HG02938 (cell line): ENCODE results near the gene TMEM158.

Experiments
- ATAC-seq: cut with Tn5 transposase; IDR thresholded peaks from one replicate; pipeline ENCODE4 v1.9.1; 2021; ENCODE audit warnings: mild to moderate bottlenecking, moderate library complexity; ENCODE audit not compliant: unreplicated experiment

The TMEM158 gene

GRCh38 chr3:45226206-45226915, at the start of gene TMEM158:
Gene TMEM158, minus strand, starts transcription at chr3:45226287. Its CDS starts 260 bp downstream, at chr3:45226027.
- ATAC-seq: peak; percentile 49

DNA sequence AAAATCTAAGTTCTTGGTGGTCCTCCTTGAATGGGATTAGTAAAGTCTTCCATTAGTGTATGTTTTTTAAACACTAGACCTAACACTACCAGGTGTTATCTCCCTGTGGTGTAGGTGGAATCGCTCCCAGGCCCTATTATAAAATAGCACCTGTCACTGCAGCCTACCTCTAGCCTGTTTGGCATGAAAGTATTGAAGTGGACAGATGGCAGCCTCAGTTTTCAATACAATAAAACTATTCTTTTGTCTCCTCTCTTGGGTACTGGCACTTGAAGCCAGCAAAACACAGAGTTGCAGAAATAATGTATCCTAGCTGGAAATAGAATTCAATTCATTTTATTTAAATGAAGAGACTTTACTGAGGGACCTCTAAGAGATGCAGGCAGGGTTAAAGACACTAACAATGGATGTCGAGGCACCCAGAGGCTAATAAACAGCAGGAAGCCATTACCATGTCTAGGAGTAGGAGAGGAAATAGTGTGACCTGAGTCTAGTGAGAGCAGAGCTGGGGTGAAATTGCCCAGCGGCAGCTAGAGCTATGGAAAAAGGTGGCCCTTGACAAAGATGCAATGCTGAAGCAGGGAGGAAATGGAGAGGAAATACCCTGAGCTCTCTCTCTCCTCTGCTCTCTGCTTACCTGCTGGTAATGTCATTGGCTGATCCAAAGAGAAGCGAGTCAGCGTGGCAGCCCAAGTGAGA, 49.1 kb upstream of the TMEM158 start:
- ATAC-seq: no peak

DNA sequence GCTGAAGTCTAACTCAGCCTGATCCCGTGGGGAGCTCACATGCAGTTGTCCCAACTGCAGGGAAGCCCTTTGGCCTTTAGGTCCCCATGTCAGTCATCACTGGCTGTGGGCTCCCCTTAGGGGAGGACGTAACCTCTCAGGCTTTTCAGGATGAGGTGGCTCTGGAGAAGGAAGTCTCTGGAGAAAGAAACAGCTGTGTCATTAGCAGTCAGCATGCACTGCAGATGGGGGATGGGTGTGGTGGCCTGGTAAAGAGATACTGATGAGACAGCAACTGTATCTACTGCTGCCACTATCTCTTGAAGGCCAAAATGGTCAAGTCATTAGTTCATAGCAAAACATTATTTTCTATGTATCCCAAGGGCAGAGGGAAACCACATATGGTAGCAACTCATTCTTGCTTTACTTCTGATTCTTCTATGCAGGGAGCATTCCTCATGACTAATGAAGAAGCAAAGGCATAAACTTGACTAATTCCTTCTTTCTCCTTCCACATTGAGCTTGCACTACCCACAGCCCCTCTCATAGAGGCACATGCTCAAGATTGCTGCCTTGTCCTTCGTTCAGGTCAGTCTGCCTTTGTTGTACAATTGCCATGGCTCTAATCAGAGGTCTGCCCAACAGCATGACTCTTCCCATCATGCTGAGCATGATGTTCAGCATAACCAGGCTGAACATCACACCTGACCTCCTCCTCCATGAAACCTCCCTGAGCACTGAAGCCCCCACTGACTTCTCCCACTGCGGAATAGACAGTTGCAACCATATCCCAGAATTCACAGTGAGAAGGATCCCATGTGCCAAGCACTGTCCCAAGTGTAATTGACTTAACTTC, 47.8 kb upstream of the TMEM158 start:
- no peak for ATAC-seq

- no peak for ATAC-seq
Measured at GRCh38 chr3:45272828-45273470, 46.9 kb upstream of the TMEM158 start.

DNA sequence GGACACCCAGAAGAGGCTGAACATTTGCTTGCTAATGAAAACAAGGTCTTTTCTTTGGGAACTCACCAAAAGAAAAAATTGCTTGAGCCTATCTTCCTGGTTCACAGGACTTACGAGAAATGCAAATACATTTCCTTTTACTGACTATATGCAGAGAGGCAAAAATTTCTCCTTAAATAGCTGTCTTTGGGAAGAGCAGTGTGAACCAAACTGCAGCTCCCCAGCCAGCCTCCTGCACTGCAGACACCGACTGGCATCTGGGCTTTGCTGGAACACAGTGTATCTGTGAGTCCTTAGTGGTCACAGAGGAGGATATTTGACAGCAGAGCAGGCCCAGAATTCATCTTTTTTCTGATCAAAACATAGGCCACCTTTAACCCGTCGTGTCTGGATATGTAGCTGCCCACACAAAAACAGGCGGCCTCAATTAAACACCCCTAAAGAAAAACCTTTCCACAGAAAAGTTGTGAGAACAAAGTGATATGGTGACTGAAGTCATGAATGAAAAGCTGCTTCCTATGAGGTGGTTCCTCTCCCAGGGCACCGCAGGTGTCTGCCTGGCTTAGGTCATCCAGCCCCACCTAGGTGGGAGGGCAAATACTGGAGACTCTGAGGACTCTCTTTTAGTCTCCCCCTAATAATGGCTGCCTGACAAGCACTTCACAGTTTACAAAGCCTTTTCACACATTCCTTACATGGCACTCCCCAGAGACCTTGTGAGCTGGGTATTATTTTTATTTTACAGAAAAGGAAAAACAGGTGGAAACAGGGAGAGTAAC, 46.1 kb upstream of the TMEM158 start:
- ATAC-seq: no peak

GRCh38 chr3:45269952-45270351, 43.9 kb upstream of the TMEM158 start:
- no peak for ATAC-seq

GRCh38 chr3:45267097-45267496, 41.0 kb upstream of the TMEM158 start:
- ATAC-seq: no peak

DNA sequence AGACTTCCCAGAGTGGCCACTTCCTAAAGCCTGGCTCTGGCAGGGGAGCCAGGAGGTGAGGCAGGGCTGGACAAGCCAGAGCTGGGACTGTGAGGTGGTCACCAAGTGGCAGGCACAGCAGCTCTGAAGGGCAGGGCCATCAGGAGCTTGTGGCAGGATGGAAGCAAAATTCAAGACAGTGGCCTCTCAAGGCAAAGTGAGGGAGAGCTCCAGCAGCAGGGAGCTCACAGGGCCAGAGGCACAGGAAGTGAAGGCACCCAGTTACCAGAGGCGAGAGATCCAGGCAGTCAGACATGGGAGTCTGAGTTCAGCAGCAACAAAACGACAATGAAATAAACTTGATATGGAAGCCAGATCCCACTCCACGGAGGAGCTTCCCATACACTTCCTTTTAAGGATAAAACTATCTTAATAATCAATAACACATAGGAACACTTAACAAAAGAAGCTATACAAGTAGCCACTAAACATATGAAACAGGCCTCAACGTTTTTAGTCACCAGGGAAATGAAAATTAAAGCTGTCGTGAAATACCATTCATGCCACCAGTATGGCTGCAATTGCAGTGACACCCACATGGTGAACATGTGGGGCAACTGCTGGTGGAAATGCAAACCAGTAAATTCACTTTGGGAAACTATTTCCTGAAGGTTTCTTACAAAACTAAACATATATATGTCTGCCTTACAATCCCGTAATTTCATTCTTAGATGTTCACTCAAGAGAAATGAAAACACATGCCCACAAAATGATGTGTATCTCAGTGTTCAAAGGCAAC, 35.4 kb upstream of the TMEM158 start:
- ATAC-seq: no peak

- no peak for ATAC-seq
Measured at GRCh38 chr3:45259133-45259532, 33.0 kb upstream of the TMEM158 start.

DNA sequence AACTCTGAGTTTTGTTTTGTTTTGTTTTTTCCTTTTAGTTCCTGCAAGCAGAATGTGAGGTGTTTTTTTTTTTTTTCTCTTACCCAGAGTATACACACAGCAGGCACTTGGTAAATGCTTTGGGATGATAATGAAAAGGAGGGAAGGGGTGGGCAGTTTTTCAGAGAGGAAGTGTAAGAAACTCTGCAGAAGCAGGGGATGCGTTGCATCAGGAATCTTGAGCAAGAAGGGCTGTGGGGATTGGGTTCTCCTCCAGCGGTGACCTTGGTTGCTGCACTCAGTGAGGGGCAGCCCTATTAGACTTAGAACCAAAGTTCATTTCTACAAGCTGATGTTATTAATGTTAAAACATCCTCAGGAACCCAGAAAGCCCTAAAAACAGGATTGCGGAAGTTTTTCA, 32.2 kb upstream of the TMEM158 start:
- ATAC-seq: no peak

DNA sequence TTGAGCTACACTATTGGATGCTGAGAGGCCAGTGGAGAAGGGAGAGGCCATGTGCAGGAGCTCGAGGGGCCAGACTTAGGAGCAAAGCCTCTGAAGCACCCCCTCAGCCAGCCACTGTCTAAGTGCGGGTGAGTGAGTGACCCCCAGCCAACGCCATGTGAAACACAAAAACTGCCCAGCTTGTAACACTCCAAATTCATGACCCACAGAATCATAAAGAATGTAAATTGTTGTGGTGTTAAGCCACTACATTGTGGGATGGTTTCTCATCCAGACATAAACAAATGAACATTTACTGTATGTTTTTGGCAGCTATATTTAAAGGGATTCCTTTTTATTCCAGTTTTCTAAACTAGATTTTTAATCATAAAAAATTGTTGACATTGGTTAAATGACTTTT, 27.2 kb upstream of the TMEM158 start:
- no peak for ATAC-seq

- no peak for ATAC-seq
Measured at GRCh38 chr3:45252826-45253225, 26.7 kb upstream of the TMEM158 start.

GRCh38 chr3:45249391-45249790, 23.3 kb upstream of the TMEM158 start:
- ATAC-seq: no peak

DNA sequence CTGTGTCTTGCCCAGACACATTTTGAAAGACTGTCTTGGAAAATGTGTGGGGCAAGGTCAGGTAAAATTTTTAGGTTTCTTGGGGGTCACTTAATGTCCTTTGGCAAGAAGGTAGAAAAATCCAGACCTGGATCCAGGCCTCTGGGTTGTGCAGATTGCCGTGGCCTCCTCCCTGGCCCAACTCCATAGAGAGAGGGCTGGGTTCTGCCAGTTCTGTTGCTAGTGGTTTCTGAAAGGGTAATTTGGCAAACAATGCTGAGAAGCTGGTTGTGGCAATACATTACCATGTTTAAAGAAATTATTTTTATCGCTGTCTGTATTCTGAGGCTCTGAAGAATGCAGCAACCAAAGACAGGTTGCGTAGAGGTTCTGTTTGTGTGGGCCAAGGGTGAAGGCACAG, 20.2 kb upstream of the TMEM158 start:
- no peak for ATAC-seq

DNA sequence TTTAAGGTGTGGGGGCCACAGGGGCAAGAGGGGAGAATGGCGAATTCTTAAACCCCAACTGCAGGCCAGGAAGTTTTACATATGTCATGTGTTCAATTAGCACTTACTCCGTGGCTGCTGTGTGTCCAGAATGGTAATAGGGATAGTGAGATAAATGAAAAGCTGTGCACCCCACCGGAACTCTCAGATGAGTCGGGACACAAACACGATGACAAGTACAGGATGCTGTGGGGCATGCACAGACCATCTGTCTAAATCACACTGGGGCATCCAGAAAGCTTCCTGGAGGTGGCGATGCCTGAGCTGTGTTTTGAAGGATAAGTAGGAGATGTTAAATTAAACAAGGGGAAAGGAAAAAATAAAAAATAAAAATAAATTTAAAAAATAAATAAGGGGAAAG, 18.3 kb upstream of the TMEM158 start:
- no peak for ATAC-seq

DNA sequence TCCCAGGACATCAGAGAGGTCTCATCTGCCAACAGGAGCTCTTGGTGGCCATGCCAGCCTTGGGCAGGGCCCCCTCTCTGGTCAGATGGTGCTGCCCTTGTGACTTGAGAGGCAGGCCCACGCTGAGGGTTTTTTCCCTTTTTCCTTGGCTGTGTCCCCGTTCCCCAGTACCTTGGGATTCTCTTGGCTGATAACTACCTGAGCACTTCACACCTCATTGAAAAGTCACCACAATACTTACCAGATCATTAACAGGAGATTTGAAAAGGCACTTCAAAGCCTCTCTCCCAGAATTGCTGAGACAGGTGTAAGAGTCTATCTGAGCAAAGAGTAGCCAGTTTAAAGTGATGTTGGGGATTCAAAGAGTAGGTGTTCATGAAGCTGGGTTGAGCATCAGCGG, 15.1 kb upstream of the TMEM158 start:
- no peak for ATAC-seq

DNA sequence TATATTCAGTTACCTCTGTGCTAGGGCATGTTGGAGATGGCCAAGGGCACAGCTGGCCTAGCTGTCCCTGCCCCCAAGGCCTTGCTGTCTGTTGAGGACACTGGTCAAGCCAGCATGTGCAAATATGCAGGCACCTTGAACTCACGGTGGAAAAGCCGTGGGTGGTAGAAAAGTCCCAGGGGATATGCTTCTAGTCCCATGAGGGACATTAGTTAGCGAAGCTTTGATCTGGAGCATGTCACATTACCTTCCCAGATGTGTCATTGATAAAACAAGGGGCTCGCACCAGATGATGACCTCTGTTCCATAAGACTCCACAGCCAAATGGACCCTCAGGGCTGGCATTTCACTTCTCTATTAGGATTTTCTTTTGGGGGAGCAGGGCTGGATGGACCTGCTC, 14.2 kb upstream of the TMEM158 start:
- ATAC-seq: no peak

GRCh38 chr3:45239254-45239653, 13.2 kb upstream of the TMEM158 start:
- no peak for ATAC-seq

DNA sequence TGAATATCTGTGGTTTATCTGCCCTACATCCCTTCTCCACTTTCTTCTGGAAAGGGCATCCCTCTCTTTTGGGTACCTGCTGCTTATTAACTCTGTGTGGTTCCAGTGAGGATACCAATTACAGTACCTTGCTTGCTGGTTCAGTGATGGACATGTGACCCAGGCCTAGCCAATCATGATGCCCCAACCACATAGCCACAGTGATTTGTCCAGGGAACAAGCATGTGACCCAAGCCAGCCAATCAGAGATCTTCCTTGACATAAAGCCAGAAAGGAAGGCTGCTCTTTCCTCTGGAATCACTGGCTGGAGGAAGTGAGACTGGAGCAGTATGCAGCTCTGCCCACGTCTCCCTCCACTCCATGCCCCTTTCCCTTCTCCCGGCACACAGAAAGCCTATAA, 10.9 kb upstream of the TMEM158 start:
- ATAC-seq: no peak

DNA sequence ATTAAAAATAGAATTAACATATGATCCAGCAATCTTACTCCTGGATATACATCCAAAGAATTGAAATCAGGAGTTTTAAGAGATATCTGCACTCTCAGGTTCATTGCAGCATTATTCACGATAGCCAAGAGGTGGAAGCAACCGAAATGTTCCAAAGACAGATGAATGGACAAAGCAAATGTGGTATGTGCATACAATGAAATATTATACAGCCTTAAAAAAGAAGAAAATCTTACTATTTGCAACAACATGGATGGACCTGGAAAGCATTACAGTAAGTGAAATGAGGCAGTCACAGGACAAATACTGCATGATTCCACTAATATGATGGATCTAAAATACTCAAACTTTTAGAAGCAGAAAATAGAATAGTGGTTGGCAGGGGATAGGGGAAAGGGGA, 9.3 kb upstream of the TMEM158 start:
- ATAC-seq: no peak
